Activated CD8-positive, alpha-beta T cell treated with anti-CD3 and anti-CD28 coated beads, Interleukin-2, amount 10 ng/mL, durations not matched to agents 7 days and 5 days (primary cell): Measurements from ENCODE around the gene ASTN2. TPM values are rescaled to one million over a fixed set of nuclear protein-coding genes. Genes with fewer than 3 reads are reported as not detected.

Experiments used
- ATAC-seq: fragments of 150-1000 bp; cut with Tn5 transposase; one replicate; pipeline ENCODE4 v1.10.0; 2021; ENCODE audit warnings: moderate library complexity
- CTCF ChIA-PET: fragments of 350-600 bp; sonication (Branson Sonifier 250); formaldehyde crosslinking; loops from one replicate; lab custom pipeline; 2021; ENCODE audit warnings: antibody characterized with exemption; lab: Charles Lee
- POLR2A ChIA-PET: fragments of 350-600 bp; sonication (Branson Sonifier 250); formaldehyde crosslinking; loops from one replicate; lab custom pipeline; 2021; ENCODE audit warnings: antibody characterized with exemption; lab: Charles Lee
- DNase-seq: peaks from one replicate; pipeline ENCODE4 v3.0.0-alpha.2; 2020
- H3K27ac Mint-ChIP-seq: one replicate; pipeline ENCODE4 v1.8.0; 2021; ENCODE audit warnings: mild to moderate bottlenecking, mixed read lengths
- H3K27me3 Mint-ChIP-seq: one replicate; pipeline ENCODE4 v1.8.0; 2021; ENCODE audit warnings: low read depth, mixed read lengths
- H3K36me3 Mint-ChIP-seq: one replicate; pipeline ENCODE4 v1.8.0; 2021; ENCODE audit warnings: low read depth, mixed read lengths
- H3K4me1 Mint-ChIP-seq: one replicate; pipeline ENCODE4 v1.8.0; 2021; ENCODE audit warnings: low read depth, mixed read lengths
- H3K4me3 Mint-ChIP-seq: one replicate; pipeline ENCODE4 v1.8.0; 2021; ENCODE audit warnings: mild to moderate bottlenecking, mixed read lengths
- H3K9me3 Mint-ChIP-seq: one replicate; pipeline ENCODE4 v1.8.0; 2022; ENCODE audit warnings: mixed read lengths; ENCODE audit not compliant: insufficient read depth
- total RNA-seq, 2 experiments: library from RNA; stranded (reverse); gene quantifications; one replicate each; pipeline ENCODE4 v1.2.3, GENCODE V29; 2021

The ASTN2 gene
- total RNA-seq, 2 experiments from 2014 or later, result 4.7 to 4.9 TPM

DNA sequence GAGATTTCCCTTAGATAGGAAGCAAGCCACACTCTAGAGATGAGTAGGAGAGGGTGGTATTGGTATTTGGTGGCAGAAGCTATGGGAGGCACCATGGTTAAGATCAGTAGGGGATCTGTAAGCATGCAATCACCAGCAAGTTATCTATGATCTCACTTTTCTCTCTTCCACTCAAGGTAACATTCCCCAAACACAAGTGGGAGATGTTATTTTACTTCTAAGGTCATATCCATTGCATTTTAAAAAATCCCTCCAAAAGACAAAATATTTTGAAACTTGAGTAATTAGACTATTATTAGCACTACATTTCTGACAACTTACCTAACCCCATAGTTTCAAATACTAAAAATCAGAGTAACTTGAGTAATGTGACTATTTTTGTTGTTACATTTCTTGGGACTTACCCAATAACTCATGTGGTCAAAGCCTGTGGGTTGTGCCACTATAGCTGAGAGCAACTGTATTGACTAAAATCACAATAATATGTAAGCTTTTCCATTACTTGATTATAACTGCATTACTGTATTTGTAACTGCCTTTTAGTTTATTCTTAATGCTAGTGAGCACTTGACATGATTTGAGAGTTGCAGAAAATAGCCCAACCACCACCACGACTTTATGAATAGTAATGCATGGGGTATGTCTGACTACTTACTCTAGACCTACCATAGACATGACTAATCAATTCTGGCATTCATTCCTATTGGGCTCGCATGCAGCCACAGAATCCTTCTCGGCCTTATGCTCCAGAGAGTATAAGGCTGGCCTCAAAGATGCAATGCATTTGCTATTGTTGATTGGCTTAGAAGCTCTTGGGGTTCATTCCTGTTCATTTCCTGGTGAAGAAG lies 463.0 kb downstream of the ASTN2 start:
- no peak for DNase-seq
- no peak overlapping the region for H3K27ac Mint-ChIP-seq
- H3K4me3 Mint-ChIP-seq, result no peak overlapping the region
- no peaks in the 10 kb centered on the region for H3K27me3 Mint-ChIP-seq
- ChIA-PET CTCF (no interaction called here), POLR2A (interaction anchor here (0.6 kb wide), 1 partner anchor 10 kb away, joined by 3 read pairs; no protein-coding TSS in a partner anchor)
- H3K36me3 Mint-ChIP-seq, result no peaks in the 10 kb centered on the region
- no peaks in the 10 kb centered on the region for H3K9me3 Mint-ChIP-seq
- no peak for ATAC-seq
- no peaks in the 10 kb centered on the region for H3K4me1 Mint-ChIP-seq

DNA sequence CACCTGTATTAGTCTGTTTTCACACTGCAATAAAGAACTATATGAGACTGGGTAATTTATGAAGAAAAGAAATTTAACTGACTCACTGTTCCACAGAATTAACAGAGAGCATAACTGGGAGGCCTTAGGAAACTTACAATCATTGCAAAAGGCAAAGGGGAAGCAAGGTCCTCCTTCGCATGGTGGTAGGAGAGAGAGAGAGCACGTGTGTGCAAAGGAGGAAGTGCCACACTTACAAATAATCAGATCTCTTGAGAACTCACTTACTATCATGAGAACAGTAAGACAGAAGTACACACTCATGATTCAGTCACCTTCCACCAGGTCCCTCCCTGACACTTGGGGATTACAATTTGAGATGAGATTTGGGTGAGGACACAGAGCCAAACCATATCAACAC lies 469.0 kb downstream of the ASTN2 start:
- POLR2A ChIA-PET, result no interaction called here
- DNase-seq (no peak), ATAC-seq (no peak)
- Mint-ChIP-seq H3K4me3 (no peak overlapping the region), H3K27ac (no peak overlapping the region), H3K4me1 (no peaks in the 10 kb centered on the region), H3K36me3 (no peaks in the 10 kb centered on the region), H3K27me3 (no peaks in the 10 kb centered on the region), H3K9me3 (no peaks in the 10 kb centered on the region)
- CTCF ChIA-PET, result no interaction called here

DNA sequence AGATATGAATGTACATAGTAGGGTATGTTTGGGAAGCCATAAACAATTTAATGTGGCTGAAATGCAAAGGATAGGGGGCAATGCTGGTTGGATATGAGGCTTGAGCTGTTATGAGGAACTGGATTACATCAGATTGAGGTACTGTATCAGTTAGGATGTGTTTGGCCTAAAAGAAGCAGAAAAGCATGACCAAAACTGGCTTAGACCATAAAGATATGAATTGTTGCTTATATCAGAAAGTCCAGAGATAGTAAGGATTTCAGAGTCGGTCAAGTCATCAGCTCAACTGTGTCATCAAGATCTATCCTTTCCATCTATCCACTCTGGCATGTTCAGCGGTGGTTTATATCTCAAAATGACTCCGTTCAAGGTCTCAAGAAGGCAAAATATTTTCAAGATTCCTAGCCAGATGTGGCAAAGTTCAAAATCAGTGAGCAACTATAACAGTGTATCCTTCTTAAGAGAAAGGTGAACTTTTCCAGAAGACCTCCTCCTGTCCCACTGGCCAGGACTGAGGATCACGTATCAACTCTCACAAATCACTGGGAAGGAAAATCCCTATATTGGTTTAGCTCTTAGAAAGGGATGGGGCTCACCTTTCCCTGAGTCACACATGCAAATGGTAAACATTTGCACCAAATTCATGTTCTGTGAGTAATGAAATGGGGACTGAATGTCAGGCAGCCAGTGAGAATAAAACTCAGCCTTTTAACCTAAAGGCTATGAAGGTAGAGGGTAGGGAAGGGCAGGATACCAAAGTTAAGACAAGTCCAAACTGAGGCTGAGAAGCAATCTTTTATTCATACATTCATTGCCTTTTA lies 469.9 kb downstream of the ASTN2 start:
- no peaks in the 10 kb centered on the region for H3K9me3 Mint-ChIP-seq
- ATAC-seq, result no peak
- no peaks in the 10 kb centered on the region for H3K36me3 Mint-ChIP-seq
- no peaks in the 10 kb centered on the region for H3K27me3 Mint-ChIP-seq
- H3K4me3 Mint-ChIP-seq, result no peak overlapping the region
- CTCF ChIA-PET, result no interaction called here
- POLR2A ChIA-PET, result no interaction called here
- H3K4me1 Mint-ChIP-seq, result no peaks in the 10 kb centered on the region
- no peak for DNase-seq
- H3K27ac Mint-ChIP-seq, result no peak overlapping the region

DNA sequence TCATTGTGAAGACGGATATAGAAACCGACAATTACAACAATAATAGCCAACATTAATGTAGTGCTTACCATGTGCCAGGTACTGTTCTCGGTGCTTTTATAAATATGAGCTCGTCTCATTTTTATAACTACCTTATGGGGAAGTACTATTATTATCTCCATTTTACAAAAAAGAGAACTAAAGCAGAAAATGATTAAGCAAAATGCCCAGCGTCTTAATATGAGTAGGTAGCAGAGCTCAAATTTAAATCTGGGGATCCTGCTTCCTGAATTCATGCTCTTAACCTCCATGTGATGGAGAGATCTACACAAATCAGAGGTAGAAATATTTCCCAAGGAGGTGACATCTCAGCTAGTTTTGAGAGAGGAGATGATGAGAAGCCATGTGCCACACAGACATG lies 470.9 kb downstream of the ASTN2 start:
- ATAC-seq, result no peak
- no peak for DNase-seq
- no peaks in the 10 kb centered on the region for H3K27me3 Mint-ChIP-seq
- CTCF ChIA-PET, result no interaction called here
- H3K4me3 Mint-ChIP-seq, result no peak overlapping the region
- no peaks in the 10 kb centered on the region for H3K9me3 Mint-ChIP-seq
- no peak overlapping the region for H3K27ac Mint-ChIP-seq
- no peaks in the 10 kb centered on the region for H3K4me1 Mint-ChIP-seq
- H3K36me3 Mint-ChIP-seq, result no peaks in the 10 kb centered on the region
- POLR2A ChIA-PET, result no interaction called here

DNA sequence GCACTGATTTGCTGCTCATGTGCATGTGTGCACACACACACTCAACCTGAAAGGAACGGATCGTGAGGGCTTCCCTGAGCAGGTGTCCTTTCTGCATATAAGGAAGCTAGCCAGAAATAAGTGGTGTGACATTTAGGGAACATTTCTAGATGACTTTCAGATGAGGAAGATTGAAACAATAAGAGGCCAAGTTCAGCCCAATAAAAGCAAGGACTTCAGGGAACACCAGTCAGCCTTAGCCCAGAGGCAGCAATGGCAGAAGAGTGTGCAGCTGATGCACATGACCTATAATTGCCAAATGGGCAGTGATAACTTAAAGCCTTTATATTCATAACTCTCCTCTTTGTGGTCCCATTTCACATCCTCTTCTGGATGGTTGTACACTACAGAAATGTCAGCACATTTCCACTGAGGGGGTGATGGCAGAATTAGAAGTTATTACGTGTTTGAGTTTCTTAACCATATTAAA lies 472.2 kb downstream of the ASTN2 start:
- ChIA-PET POLR2A (no interaction called here), CTCF (no interaction called here)
- Mint-ChIP-seq H3K27me3 (no peaks in the 10 kb centered on the region), H3K9me3 (no peaks in the 10 kb centered on the region), H3K27ac (no peak overlapping the region), H3K36me3 (no peaks in the 10 kb centered on the region), H3K4me1 (no peaks in the 10 kb centered on the region), H3K4me3 (no peak overlapping the region)
- ATAC-seq (no peak), DNase-seq (no peak)

DNA sequence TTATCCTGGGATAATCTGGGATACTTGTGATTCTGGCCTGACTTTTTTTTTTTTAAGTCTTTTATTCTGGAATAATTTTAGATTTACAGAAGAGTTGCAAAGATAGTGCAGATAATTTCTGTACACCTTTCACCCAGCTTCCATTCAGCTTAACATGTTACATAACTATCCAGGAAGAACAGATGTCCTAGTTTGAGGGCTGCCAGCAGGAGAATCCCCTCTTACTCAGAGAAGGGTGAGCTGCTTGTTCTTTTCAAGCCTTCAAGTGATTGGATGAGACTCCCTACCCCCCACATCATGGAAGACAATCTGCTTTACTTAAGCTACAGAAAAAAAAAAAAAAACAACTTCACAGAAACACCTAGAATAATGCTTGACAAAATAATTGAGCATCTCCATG lies 473.6 kb downstream of the ASTN2 start:
- POLR2A ChIA-PET, result no interaction called here
- DNase-seq (no peak), ATAC-seq (no peak)
- CTCF ChIA-PET, result no interaction called here
- Mint-ChIP-seq H3K4me3 (no peak overlapping the region), H3K27me3 (no peaks in the 10 kb centered on the region), H3K4me1 (no peaks in the 10 kb centered on the region), H3K36me3 (no peaks in the 10 kb centered on the region), H3K27ac (no peak overlapping the region), H3K9me3 (no peaks in the 10 kb centered on the region)

DNA sequence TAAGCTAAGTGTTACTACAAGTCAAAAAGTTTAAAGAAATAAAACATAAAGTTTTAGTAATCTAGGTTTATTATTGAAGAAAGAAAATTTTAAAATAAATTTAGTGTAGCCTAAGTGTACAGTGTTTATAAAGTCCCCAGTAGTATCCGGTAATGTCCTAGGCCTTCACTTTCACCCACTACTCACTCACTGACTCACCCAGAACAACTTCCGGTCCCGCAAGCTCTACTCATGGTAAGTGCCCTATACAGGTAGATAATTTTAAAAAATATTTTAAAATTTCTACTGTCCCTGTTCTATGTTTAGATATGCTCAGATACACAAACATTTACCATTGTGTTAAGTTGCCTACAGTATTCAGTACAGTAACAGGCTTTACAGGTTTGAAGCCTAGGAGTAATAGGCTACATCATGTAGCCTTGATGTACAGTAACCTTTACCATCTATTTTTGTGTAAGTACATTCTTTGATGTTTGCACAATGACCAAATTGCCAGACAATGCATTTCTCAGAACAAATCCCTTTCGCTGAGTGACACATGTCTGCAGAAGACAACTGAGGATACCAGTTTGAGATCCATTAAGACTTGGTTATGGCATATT lies 474.1 kb downstream of the ASTN2 start:
- no peak for DNase-seq
- no peak overlapping the region for H3K4me3 Mint-ChIP-seq
- ChIA-PET POLR2A (no interaction called here), CTCF (no interaction called here)
- no peaks in the 10 kb centered on the region for H3K27me3 Mint-ChIP-seq
- no peak for ATAC-seq
- no peaks in the 10 kb centered on the region for H3K9me3 Mint-ChIP-seq
- no peak overlapping the region for H3K27ac Mint-ChIP-seq
- no peaks in the 10 kb centered on the region for H3K4me1 Mint-ChIP-seq
- H3K36me3 Mint-ChIP-seq, result no peaks in the 10 kb centered on the region

DNA sequence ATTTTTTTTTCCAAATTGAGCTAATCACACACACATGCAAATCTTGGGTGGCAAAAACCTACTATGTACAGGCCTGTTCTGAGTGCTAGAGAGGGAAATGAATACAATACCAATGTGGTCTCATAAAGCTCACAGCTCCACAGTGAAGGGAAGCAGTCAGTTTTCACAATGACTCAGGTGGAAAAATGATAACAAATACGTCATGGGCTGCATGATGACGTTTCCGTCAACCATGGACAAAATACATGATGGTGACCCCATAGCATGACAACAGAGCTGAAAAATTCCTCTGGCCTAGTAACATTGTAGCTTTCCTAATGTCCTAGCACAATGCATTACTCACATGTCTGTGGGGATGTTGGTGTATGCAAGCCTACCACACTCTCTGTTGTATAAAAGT lies 475.2 kb downstream of the ASTN2 start:
- CTCF ChIA-PET, result no interaction called here

DNA sequence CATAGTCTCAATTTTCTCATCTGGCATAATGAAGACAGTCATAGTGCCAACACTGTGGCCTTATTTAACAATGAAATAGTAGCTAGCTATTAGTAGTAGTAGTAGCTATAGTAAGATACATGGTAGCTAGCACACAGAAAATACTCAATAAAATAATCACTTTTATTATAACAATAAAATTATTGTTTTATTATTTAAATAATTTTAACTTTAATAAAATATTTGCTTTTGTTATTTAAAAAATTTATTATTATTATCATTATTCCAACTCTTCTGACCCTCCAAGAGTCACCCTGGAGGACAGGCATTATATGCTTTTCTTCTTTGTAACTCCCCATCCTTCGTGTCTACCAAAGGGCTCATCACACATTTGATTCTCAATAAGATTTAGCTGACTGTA lies 475.7 kb downstream of the ASTN2 start:
- H3K4me1 Mint-ChIP-seq, result no peaks in the 10 kb centered on the region
- ATAC-seq, result no peak
- no peaks in the 10 kb centered on the region for H3K36me3 Mint-ChIP-seq
- ChIA-PET CTCF (no interaction called here), POLR2A (no interaction called here)
- no peaks in the 10 kb centered on the region for H3K9me3 Mint-ChIP-seq
- no peak overlapping the region for H3K27ac Mint-ChIP-seq
- H3K4me3 Mint-ChIP-seq, result no peak overlapping the region
- no peak for DNase-seq
- no peaks in the 10 kb centered on the region for H3K27me3 Mint-ChIP-seq

More for the DNA sequence above, 475.2 kb downstream of the ASTN2 start:
- no peaks in the 10 kb centered on the region for H3K9me3 Mint-ChIP-seq
- H3K36me3 Mint-ChIP-seq, result no peaks in the 10 kb centered on the region
- ATAC-seq, result no peak
- no peak overlapping the region for H3K27ac Mint-ChIP-seq
- H3K4me3 Mint-ChIP-seq, result no peak overlapping the region
- DNase-seq, result no peak
- no peaks in the 10 kb centered on the region for H3K27me3 Mint-ChIP-seq
- POLR2A ChIA-PET, result no interaction called here
- no peaks in the 10 kb centered on the region for H3K4me1 Mint-ChIP-seq

DNA sequence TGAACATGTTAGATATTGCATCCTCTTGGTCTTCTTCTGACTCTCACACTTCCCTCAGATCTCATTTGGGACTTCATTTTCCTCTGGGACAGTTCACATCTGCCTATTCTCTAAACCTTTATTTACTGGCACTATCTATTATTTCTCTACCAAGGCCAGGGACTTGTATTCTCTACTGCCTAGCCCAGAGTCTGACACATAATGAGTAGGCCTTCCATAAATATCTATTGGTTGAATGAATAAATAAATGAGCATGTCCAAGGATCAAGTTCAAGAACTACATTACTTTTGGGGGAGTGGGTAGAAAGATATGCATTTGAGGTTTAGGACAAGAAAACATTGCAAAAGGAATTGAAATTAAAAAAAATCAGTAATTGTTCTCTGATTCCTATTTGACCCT lies 477.5 kb downstream of the ASTN2 start:
- H3K9me3 Mint-ChIP-seq, result no peaks in the 10 kb centered on the region
- DNase-seq (no peak), ATAC-seq (no peak)
- POLR2A ChIA-PET, result no interaction called here
- no peaks in the 10 kb centered on the region for H3K36me3 Mint-ChIP-seq
- H3K4me3 Mint-ChIP-seq, result no peak overlapping the region
- CTCF ChIA-PET, result no interaction called here
- no peaks in the 10 kb centered on the region for H3K4me1 Mint-ChIP-seq
- H3K27me3 Mint-ChIP-seq, result no peaks in the 10 kb centered on the region
- no peak overlapping the region for H3K27ac Mint-ChIP-seq

DNA sequence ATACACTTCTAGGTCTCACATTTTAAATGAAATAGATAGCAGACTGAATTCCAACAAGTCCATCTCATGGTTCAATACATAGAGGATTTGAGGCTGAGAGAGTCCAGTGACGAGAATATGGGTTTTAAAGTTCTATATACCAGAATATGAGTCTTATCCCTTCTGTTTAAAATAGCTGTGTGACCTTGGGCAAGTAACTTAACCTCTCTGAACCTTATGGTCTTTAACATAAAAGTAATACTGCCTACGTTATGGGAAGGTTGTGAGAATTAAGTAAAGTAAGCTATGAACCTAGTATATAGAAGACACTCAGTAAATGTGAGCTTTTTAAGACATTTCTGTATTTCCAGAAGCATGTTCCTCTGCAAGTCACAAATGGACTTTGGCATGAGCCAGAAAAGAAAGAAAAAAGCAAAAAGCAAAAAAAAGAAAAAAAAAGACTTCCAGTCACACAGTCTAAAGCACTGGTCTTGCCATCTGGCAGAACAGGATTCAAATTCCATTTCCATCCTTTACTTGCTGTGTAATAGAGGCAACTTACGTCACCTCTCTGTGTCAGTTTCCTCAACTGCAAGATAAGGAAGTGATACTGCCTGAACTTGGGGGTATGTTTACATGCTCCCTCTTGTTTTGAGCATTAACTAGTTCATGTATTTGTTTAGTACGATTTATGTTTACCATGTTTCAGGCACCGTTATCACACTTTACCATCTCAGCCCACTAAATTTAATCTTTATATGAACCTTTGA lies 479.5 kb downstream of the ASTN2 start:
- POLR2A ChIA-PET, result no interaction called here
- H3K4me3 Mint-ChIP-seq, result no peak overlapping the region
- H3K36me3 Mint-ChIP-seq, result no peaks in the 10 kb centered on the region
- no peak for ATAC-seq
- DNase-seq, result no peak
- no peaks in the 10 kb centered on the region for H3K9me3 Mint-ChIP-seq
- H3K27ac Mint-ChIP-seq, result no peak overlapping the region
- CTCF ChIA-PET, result no interaction called here
- H3K27me3 Mint-ChIP-seq, result no peaks in the 10 kb centered on the region
- H3K4me1 Mint-ChIP-seq, result no peaks in the 10 kb centered on the region
